ENCODE measurements around the gene TSPAN9.
A peak's percentile ranks its signal among the peaks of the same experiment; 100 is the strongest.

TSPAN9 gene, protein sequence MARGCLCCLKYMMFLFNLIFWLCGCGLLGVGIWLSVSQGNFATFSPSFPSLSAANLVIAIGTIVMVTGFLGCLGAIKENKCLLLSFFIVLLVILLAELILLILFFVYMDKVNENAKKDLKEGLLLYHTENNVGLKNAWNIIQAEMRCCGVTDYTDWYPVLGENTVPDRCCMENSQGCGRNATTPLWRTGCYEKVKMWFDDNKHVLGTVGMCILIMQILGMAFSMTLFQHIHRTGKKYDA

DNA sequence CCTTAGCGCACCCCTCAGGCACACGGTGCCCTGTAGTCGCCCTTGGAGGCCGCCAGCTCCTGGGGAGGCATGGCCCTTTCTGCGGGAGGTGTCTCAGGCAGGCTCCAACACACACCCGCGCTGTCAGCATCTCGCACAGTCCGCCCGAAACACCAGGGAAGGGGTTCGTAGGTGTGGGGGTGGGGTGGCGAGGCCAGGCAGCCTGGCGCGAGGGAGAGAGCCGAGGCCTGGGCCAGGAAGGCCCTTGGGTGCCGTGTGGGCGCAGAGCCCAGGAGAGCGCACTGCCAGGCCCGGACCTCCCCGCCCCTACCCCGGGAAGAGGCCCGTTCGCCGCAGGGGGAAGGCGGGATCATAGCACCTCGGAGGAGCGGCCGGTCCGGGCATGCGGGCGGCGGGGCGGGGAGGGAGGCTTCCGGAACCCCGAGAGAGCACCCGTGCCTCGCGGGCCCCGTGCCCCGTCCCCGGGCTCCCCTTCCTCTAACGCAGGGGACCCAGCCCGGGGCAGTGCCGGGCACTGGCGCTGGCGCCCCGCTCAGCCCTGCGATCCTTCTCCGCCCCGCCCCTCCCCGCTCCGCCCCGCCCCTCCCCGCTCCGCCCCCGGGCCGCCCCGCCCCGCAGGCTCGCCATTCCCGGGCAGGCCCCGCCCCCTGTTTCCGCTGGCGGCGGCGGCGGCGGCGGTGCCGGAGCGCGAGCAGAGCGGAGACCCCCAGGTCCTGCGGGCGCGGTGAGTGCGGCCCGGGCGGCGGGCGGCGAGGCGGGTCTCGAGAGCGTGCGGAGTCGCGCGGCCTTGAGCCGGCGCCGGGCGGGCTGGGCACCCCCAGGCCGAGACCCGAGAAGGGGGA lies at the start of gene TSPAN9:
TSS of gene TSPAN9 (plus strand) at position 650 of the 842 bp plus-strand sequence. CDS start 123,815 bp downstream, outside the sequence.
- peak; percentile 57 for DNase-seq (ENCODE audit: low read depth)

DNA sequence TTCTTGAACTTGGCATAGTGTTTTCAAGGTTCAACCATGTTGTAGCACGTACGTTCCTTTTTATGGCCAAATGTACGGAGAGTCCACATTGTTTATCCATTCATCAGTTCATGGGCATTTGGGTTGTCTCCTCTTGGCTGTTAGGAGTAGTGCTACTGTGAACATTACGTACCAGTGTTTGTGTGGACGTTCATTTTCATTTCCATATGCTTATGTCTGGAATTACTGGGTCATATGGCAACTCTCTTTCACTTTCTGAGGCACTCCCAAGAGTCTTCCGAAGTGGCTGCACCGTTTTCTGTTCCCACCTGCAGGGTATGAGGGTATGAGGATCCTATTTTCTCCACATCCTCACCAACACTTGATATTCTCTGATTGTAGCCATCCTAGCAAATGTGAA lies 49.1 kb upstream of the TSPAN9 start:
- DNase-seq (ENCODE audit: low read depth) = no peak

DNA sequence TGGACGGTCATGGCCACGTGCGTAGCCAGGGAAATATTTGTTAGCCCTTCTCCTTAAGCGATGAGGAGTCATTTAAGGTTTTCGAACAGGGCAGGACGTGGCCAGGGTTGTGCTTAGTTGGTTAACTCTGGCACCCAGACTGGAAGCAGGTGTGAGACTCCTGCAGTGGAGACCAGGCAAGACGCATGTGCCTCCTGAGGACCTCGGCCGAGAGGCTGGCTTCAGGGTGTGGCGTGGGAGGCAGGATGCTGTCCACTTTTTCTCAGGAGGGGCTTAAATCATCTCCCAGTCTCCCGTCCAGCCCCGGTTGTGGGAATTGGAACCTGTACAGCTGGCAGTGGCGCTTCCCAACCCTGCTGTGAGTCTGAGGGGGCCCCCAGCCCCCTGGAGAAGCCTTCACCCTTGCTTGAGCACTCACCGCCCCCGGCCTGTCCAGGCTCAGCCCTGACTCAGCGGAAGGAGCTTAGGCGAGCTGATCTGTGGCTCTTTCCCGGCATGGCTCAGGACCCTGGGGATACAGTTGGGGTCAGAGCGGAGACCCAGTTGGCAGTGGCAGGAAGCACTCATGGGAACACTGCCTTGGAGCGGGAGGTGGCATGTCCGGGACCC lies 46.3 kb upstream of the TSPAN9 start:
- DNase-seq (ENCODE audit: low read depth) = no peak

DNA sequence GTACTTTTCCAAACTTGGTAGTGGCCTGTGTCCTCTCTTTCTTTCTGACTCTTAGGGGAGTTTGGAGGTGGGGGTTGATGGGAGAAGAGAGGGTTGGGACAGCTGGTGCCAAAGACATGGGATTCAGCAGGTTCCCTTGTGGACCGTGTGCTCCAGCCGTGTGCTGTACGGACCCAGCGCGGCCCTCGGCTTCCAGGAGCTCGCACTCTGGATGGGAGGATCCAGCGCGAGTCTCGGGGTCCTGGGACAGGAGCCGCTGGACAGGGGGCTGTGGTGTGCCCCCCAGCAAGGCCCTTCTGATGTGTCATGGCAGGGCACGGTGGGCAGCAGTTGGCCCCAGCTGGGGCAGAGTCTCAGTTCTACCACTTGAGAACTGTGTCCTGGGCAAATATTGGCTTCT lies 45.0 kb upstream of the TSPAN9 start:
- DNase-seq (ENCODE audit: low read depth) = no peak

DNA sequence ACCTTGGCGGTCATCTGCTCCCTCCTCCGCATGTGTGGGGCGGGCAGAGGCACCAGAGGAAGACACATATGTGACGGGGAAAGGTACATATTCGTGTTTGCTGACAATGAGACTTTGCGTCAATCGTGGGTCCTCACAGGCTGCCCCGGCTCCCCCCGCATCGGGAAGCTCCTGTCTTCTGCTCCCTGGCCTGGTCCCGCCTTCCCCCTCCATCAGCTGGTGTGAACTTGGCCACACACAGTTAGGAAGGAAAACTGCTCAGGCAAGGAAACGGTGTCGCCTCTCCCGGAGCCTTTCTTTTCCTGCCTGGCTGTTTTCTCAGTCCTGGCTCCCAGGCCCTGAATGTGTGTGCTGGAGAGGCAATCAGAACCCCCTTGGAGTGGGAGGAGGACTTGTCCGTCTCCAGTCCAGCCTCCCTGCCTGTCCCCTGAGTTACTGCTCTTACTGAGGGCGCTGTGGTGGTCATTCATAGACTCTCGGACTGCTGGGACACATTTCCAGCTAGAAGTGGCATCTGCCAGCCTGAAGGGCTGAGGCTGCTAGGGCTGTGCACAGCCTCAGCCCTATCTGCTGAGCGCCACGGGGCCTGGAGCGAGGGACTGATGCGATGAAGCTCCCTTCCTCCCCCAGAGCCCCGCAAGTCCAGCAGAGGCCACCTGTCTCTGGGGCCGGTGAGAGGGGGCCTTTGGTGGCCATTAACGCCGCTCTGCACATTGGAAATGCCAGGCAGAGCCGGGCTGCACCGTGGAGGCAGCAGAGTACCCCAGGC lies 44.2 kb upstream of the TSPAN9 start:
- DNase-seq (ENCODE audit: low read depth) = no peak

DNA sequence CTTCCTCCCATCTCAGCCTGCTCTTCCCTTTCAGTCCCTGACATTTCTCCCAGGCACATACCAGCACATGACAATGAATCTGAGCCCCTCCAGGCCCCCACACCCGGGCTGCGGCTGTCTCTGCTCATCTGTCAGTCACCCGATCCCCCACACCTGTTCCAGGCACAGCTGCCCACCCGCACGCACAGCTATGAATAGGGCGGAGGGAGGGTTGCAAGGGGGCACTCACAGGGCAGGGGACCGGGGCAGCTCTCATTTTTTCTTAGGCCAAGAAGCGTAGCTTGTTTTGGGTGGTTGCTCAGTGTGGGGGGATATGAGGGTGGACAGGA lies 43.7 kb upstream of the TSPAN9 start:
- no peak for DNase-seq (ENCODE audit: low read depth)

DNA sequence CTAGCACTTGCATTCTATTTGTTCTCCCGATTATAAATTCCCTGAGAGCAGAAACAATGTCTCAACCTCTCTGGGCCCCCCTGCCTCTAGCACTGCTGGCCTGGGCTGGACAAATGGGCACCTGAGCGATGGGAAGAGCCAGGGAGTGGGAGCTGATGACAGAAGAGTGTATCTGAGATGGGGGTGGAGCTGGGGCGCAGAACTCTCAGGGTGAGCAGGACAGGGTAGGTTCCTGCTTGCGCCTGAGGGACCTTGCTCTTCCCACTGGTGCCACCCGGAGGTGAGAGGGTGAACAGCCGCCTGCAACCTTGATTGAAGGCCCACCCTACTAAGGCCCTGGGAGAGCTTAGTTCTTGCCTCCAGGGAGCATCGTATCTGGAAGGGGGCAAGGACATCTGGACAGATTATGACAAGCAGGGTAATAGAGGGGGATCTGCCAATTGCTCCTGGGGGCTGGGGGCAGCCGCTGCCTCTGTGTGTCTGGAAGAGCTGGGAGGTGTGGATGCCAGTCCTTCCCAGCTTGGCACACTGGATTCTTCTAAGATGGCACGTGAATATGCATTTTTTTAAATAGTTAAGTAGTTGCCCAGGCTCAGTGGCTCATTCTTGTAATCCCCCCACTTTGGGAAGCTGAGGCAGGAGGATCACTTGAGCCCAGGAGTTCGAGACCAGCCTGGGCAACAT lies 43.0 kb upstream of the TSPAN9 start:
- DNase-seq (ENCODE audit: low read depth) = no peak

DNA sequence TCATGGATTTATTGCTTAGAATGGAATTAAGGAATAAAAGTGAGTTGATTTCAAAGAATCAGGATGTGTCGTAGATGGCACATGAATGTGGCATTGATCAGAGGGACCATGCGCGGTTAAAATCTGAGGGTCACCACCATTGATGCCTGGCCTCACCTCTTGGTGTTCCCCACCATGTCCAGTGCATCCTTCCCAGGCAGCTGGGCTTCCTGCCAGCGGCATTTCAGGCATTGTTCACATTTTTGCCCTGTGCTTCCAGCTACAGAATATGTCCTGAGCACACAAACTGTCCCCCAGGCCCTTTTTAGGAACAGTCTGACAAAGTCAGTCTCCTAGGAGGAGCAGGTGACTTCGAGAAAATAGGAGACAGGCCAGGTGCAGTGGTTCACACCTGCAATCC lies 42.0 kb upstream of the TSPAN9 start:
- no peak for DNase-seq (ENCODE audit: low read depth)

DNA sequence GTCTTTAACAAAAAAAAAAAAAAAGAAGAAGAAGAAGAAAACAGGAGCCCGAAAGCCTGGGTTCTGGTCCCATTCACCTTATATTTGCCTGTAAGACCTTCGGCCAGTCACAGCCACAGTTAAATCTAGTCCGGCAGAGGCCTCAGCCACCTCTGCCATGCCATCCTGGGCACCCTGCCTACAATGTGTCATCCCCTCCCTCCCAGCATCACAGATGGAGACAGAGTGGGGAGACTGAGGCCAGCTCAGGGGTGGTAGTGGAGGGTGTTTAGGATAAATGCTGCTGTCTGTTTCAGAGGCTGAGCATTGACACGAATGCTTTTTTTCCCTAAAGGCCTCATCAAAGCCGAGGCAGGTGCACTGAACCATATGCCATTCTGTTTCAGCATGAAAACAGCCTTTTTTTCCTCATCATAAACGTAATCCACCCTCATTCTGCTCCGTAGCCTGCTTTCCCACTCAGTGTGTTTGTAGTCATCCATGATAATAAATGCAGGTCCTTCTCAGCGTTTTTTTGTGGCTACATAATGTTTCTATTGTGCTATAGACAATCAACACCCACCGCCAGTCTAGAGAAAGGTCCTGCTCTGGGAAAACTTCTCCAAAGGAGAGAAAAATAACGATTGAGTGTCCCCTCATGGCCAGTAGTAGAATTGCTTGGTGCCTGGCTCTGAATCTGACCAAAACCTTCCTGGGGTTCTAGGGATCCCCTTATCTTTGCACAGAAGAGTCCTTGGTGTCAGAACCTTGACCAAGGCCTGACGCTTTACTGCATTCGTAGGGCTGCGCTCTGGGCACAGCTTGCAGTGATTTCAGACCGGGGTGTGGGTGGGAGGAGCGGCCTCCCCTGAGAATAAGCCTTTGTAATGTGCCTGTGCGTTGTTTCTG lies 41.1 kb upstream of the TSPAN9 start:
- no peak for DNase-seq (ENCODE audit: low read depth)

DNA sequence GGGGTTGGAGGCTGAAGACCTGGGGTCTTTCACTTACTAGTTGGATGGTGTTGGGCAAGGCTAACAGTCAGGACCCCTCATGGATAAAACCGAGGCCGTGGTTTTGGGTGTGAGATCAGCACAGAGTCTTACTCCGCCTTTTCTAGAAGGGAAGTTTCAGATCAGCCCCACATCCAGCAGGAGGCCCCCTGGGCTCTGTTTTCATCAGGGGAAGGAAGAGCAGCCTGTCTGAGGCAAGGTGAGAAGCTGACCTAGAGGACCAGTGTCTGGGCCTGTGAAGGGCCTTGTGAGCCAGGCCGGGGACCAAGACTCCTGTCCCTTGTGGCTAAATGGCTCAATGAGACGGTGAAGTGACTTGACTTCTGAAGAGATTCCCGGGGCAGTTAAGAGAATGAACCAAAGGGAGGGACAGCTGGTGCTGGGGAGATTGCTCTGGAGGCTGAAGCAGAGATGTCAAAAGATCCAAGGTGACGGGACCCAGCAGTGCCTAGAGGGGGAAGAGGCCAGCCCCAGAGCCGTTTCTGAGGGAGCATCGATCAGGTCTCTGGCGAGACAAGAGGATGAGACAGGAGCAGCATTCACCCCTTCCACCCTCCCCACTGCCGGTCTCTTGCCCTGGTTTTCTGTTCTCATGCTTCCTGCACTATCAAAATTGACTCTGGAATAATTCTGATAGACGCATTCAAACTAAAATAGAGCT lies 40.1 kb upstream of the TSPAN9 start:
- DNase-seq (ENCODE audit: low read depth) = no peak

DNA sequence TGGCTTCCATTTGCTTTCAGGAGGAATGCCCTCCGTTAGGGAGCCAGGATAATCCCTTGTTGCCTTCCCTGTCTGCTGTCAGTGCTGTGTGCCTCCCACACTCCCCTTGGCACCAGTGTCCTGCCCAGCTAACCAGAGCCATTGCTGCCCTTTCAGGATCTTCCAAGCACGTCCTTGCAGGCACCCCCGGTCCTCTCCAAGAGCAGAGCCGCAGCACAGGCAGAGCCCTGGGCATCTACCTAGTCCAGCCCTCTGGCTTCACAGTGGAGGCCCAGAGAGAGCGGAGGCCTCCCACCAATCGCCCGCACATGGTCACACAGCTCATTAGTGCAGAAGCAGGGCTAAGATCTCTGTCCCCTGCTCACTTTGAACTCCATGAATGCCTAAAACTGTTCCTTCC lies 39.0 kb upstream of the TSPAN9 start:
- no peak for DNase-seq (ENCODE audit: low read depth)

DNA sequence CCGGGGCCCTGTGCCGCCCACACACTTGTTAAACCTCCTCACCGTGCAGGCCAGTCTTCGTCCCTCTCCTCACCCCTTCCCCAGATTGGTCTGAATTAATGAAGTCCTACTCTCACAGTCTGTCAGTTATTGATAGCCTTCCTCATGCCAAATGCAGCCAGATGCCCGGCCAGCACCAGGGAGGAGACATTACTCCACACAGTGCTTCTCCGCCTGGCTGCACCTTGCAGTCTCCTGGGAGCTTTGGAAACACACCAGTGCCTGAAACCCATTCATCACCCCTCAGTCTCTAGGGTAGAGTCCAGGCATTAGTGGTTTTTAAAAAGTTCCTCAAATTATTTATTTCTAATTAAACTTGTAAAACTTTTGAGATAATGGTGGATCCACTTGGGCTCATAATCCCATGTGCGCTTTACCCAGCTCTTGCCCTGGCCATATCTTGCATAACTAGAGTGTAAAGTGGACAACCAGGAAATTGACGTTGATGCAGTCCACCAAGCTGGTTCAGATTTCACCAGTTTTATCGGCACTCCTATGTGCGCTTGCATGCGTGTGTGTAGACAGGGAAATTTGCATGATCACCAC lies 38.2 kb upstream of the TSPAN9 start:
- DNase-seq (ENCODE audit: low read depth) = no peak

DNA sequence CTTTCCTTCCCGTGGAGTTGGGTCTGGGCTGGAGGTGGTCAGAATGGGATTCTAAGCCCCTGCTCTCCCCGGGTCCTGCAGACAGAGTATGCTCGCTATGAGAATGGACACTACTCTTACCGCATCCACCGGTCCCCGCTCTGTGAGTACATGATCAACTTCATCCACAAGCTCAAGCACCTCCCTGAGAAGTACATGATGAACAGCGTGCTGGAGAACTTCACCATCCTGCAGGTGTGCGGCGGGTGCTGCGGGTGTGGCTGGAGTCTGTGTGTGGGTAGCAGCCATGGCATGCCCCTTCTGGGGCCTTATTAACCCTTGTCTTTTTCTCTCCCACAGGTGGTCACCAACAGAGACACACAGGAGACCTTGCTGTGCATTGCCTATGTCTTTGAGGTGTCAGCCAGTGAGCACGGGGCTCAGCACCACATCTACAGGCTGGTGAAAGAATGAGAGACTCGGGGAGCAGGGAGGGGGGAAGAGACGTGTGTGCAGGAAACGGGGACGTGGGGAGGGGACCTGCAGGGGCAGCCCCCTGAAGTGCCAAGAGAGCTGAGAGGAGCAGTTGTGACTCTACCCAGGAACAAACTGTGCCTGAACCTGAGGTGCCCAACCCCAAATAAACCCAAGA lies 37.0 kb upstream of the TSPAN9 start:
- no peak for DNase-seq (ENCODE audit: low read depth)

DNA sequence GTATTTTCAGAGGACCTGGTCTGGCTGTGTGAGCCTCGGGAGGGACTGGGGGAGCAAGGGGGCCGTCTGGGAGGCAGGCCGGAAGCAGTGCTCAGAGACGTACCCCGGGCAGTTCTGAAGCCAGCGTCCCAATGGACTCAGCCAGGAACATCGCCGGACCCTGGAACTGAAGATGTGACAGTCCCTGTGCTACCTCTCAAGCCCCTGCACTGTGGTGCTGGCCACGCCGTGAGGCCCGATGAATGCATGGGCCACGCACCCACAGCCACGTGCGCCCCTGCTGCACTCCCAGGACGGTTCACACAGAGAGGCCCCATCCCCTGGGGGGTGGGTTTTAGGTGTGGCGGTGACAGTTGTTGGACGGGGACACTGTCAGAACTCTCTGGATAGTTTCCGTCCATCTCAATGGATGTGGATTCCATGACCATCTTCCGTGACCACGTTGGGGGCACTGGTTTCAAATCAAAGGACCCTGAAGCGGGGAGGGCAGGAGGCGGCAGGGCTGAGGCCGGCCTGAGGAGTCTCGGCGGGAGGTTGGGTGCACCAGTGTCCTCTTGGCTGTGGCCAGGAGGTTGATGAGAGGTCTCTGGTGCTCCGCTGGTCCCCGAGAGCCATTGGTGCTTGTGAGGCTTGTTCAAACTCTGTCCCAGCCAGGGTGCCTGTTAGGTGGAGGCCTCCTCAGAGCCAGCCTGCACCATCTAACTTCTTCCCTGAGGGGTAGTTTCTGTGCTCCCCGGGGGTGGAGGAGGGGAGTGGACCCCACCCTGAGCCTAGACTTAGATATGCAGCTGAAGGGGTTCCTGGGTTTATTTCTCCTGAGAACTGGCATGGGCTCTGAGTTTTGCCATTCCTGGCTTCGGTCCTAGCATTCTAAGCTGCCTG lies 36.3 kb upstream of the TSPAN9 start:
- no peak for DNase-seq (ENCODE audit: low read depth)

DNA sequence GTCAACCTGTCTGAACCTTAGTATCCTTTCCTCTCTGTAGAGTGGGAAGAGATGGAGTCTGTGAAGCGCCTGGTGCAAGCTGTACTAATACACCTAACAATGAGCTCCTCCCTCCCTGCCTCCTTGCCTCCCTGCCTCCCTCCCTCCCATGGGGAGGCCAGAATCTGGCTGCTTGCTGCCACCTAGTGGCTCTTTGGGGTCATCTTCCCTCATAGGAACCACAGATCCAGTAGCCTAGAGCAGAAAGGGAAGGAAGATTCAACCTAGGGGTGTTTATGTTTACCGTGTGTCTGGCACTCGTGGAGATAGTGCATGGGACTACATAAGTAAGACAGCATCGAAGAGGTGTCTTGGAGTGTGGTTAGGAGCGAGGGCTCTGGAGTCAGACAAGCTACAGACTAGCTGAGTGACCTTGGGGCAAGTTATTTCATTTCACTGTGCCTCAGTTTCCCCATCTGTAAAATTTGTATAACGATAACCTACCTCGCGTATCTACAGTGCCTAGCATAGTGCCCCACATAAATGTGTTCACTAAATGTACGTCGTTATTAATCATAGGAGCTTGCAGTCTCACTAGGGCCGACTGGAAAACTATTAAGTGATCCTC lies 35.5 kb upstream of the TSPAN9 start:
- peak; percentile 9 for DNase-seq (ENCODE audit: low read depth)

DNA sequence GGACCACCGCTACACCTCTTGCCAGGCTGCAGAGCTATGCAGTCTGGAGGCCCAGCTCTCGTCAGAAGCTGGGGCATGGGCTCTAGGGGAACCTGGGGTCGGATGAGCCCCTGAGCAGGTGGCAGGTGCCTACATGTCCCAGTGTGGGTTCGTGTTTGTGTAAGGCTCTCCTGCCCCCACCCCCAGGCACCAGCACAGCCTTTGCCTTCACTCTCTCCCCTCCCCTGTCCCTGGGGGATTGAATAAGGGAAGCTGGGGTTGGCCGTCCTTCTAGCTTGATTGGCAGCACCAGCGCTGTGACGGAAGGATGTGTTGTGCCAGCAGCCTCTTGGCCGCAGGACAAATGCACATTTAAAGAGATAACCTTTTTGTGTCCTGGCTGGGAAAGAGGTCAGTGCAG lies 34.8 kb upstream of the TSPAN9 start:
- DNase-seq (ENCODE audit: low read depth) = no peak

DNA sequence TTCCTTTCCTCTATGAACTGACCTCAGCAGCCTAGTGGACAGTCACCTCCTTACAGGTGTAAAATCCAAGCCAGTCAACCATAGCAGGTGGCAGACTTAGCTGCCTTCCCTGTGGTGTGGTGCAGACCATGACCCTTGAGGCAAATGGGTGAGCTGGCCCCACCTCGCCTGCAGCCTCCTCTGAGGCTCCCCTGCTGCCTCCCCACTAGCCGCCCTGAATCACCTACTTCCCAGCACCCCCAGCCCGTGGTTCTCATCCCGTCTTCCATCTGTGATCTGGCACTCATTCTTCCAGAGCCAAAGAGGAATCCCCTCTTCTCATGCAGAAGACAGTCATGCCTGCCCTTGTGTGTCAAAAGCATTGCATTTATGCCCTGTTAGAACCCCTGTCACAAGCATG lies 34.4 kb upstream of the TSPAN9 start:
- DNase-seq (ENCODE audit: low read depth) = no peak

DNA sequence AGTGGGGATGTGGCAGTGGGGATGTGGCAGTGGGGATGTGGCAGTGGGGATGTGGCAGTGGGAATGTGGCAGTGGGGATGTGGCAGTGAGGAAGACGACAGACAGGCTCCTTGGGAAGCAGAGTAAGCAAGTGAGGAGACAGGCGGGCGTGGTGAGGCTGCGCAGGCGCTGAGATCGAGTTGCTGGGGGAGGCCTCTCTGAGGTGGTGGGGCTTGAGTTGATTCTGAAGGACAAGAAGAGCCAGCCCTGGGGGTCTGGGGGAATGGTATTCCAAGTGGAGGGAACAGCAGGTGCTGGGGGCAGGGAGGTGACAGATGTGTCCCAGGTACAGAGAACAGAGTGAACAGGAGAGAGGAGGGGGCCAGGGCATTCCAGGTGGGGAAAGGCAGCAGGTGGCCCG lies 33.8 kb upstream of the TSPAN9 start:
- no peak for DNase-seq (ENCODE audit: low read depth)
